ENCODE measurements around the gene MAOA.
"Not testable (repeated sequence)": the region's sequence is repeated elsewhere in the genome, so short reads cannot be mapped to it uniquely, and the experiment has no call there.

The MAOA gene

DNA sequence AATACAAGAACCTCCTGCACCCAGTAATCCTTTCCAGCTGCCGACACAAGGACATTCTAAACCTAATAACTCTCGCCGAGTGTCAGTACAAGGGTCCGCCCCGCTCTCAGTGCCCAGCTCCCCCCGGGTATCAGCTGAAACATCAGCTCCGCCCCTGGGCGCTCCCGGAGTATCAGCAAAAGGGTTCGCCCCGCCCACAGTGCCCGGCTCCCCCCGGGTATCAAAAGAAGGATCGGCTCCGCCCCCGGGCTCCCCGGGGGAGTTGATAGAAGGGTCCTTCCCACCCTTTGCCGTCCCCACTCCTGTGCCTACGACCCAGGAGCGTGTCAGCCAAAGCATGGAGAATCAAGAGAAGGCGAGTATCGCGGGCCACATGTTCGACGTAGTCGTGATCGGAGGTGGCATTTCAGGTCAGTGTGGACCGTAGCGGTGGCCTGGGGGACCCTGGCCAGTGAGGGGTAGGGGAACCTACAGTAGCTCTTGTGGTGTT lies at the start of gene MAOA:
Gene MAOA, plus strand, starts transcription at position 295 of the 490 bp plus-strand sequence. Its CDS starts 43 bp downstream, at position 338.
- in situ Hi-C loops (cut with MboI; ENCODE audit: low sequenced_read_pairs), result no loop called here

DNA sequence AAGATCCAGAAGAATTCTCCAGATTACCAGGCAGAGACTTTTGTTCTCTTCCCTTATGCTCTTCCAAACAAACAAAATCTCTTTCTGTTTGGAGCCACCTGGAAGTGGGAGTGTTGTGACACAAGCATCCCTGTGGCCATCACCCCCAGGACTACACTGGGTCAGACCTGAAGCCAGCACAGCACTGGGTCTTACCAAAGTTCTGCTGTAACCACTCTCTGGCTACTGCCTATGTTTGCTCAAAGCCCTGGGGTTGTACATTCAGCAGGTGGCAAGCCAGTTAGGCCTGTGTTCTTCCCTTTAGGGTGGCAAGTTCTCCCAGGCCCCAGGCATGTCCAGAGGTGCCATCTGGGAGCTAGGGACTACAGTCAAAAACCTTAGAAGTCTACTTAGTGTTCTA lies 43.7 kb upstream of the MAOA start:
- in situ Hi-C loops (cut with MboI; ENCODE audit: low sequenced_read_pairs), result no loop called here

DNA sequence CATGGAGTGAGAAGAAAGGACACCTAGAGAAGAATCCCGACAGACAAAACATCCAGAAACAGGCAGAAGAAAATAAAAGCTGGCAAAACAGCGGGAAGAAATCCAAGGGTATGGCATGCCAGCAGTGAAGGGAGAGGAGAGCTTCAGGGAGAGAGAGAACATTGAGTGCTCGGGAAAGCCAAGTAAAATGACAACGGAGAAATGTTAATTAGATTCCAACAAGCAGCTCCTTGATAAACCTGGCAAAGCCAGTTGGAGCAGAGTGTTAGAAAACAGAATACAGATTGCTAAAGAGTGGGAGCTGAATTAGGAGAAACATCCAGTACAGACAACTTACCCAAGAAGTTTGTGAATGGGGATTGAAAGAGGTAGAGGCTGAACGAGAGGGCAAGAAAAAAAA lies 40.4 kb upstream of the MAOA start:
- in situ Hi-C loops (cut with MboI; ENCODE audit: low sequenced_read_pairs), result no loop called here

DNA sequence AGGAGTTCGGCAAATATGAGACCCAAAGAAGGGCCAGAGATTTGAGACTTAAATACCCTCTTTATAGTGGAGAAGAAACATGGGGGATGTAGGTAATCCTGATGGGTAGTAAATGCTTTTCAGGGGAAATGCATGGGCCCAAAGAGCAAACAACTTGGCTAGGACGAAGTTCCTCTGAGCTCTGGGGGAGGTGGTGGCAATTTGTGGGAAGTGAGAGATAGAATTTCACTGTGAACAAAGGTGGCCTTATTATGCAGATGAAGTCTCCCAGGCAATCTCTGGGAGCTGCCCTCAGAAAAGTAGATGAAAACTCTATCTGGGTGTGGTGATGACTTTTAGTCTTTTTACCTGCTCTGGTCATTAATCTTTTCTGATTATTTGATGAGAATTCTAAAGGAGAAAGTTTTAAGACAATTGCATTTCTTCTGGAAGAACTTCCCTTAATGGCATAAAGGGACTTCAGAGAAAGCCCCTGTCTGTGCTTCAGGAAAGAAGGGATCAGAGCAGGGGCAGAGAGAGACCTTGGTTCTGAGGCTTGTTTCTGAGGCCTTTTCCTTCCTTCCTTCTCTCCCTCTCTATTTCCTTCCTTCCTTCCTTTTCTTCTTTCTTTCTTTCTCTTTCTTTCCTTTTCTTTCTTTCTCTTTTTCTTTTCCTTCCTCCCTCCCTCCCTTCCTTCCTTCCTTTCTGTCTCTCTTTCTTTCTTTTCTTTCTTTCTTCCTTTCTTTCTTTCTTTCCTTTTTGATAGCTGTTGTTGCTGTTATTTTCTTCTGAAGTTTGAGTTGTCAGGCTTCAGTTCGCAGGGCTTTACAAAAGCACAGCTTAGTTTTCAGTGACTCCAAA lies 37.5 kb upstream of the MAOA start:
- in situ Hi-C loops (cut with MboI; ENCODE audit: low sequenced_read_pairs), result no loop called here

DNA sequence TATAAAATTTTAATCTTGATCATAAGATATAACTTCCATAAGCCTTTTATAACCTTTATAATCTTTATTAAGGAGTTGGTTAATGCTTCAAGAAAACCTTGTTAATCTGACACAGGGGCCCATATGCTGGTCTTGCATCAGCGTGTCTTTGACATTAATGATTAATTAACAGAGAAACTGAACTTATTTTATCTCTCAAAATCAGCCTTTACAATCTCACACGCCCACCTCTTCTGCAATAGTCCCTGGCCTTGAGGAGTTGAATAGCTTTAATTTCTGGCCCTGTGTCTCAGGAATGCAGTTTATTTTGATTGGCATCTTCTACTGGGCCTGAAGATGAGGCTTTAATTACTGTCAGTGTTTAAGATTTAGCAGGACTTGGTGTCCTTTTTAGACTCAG lies 36.2 kb upstream of the MAOA start:
- in situ Hi-C loops (cut with MboI; ENCODE audit: low sequenced_read_pairs), result not testable (repeated sequence)

DNA sequence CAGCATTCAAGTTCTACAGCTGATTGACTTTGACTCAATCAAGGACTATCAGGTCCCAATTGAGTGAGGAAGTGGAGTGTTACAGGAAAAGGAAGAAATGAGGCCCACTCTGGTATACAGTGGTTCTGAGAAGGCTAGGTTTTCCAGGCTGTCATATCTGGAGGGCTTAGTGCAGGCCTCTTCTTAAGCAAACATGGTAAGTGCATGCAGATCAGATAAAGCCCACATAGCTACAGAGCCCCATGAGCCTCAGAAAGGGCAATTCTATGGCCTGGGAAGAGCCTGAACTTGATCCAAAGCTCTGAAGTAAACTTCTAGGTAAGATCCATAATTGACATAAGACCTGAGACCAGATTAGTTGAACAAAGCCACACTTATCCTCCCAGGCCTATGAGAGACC lies 29.0 kb upstream of the MAOA start:
- in situ Hi-C loops (cut with MboI; ENCODE audit: low sequenced_read_pairs), result no loop called here

DNA sequence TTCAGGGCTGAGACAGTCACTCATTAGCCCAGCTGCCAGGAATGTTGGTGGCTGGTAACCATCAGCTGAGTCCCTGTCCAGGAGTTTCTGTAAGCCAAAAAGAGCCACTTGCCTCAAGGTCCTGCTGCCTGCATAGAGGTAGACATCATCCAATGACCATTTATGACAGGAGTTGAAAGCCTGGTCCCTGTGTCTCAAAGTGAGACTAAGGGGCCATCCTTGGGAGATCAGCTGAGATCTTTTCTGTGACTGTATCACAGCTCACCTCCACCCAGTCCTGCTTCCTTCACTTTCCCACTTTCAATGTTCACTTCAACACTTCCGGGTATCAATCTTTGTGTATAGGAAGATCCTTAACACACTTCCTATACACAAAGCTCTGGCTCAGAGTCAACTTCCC lies 28.4 kb upstream of the MAOA start:
- in situ Hi-C loops (cut with MboI; ENCODE audit: low sequenced_read_pairs), result no loop called here

DNA sequence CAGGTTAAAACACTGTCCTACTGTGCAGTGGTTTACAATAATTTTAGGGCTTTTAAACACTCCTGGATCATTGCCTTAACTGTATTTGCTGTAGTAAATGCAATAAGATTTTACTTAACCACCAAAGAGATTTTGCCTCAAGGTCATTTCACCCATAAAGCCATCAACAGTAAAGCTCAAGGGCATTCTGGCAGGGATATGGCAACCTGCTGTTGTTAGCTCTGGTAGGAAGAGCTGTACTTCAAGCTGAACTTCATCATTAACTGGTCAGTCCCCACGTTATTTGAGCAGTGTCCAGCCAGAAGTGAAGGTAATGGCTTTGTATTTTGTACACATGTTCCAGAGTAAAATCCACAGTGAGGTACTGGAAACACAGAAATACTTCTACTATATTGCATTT lies 26.9 kb upstream of the MAOA start:
- in situ Hi-C loops (cut with MboI; ENCODE audit: low sequenced_read_pairs), result no loop called here

DNA sequence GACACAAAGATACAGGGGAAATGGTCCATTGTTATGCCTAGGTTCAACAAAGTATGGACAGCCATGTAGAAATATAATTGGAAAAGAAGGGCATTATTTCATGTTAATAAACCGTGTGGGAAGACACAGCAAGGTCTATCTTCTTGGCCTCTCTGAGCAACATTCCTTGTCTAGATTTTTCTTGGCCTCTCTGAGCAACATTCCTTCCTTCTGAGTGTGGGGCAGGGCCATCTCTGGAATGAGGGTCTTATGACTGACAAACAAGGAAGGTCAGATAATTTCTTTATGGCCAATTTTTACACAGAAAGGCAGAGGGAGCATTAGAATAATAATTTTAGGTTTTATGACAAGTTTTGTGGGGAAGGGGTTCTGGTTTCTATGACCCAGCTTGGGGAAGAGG lies 24.3 kb upstream of the MAOA start:
- in situ Hi-C loops (cut with MboI; ENCODE audit: low sequenced_read_pairs), result no loop called here

DNA sequence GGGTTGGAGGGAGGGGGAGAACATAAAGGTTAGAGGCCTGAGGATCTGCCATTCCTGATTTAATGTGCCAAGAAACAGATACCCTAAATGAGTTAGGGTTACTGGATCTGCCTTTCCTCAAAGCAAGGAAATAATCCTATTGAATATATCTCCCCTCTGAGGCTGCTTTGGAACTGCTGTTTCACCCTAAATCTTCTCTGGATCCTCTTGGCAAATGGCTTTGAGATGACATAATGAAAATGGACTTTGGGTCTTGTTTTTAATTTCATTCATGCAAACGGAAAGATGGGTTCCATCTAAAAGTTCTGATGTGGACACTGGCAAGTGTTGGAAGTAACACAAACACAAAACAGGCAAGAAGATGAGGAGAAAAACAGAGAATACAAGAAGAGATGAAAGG lies 23.0 kb upstream of the MAOA start:
- in situ Hi-C loops (cut with MboI; ENCODE audit: low sequenced_read_pairs), result no loop called here

DNA sequence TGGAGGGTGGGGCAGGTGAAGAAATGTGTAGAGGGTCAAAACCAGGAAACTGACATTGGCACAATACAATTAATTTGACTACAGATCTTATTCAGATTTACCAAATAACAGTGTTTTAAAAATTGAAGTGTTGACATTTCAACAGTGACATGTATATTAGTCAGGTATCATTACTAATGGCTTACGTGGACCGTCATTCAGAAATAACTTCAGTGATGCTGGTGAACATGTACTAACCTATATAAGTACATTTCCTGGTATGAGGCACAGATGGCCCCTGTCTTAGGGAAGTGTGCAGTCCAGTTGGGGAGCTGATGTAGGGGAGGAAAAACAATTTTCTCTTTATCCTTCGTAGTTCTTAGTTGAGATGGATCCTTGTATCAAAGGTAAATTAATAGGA lies 22.3 kb upstream of the MAOA start:
- in situ Hi-C loops (cut with MboI; ENCODE audit: low sequenced_read_pairs), result no loop called here

DNA sequence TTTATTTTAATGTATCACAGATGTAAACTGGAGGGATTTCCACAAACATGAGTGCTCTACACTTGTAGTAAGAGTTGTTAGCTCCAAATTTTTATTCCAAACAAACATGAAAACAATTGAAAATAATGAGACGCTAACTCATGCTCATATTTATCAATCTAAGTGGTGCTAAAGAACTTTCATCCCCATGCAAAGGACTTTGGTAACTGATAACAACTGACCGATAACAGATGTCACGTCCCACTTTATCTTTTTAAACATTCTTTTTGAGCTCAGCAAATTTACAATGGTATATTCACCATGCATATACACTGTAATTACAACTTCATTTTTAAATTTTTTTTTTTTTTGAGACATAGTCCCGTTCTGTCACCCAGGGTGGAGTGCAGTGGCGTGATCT lies 15.6 kb upstream of the MAOA start:
- in situ Hi-C loops (cut with MboI; ENCODE audit: low sequenced_read_pairs), result no loop called here

DNA sequence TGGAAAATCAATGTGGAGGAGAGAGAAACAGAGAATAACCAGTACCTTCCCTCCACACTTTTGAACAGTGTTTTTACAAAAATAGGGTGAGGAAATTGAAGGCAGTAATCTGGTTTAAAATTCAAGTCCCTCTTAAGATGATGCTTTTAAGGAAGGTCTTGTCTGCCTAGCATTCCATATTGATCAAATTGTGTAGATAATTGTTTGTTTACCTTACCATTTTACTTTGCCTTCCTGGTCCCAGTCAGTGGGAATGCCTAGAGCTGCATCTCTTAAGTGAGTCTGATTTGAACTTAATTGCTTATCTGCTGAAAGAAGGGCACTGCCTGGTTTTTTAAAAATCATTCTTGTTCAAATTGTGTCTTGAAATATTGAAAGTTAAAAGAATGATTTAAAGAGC lies 14.4 kb upstream of the MAOA start:
- in situ Hi-C loops (cut with MboI; ENCODE audit: low sequenced_read_pairs), result no loop called here

DNA sequence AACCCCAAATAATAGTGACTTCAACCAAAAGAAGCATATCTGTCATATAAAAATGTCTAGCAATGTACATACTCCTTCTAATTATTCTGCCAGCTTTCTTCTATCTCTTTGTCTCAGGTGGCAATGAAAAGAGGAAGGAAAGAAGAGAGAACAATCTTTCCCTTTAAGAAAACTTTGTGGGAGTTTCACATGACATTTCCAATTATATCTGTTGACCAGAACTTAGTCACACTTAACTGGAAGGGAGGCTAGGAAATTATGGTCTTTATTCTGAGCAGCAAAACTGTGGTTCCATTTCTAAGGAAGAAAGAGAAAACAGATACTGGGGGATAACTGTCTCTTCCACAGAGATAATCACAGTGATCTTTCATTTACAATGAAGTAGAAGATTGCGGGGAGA lies 12.9 kb upstream of the MAOA start:
- in situ Hi-C loops (cut with MboI; ENCODE audit: low sequenced_read_pairs), result no loop called here

DNA sequence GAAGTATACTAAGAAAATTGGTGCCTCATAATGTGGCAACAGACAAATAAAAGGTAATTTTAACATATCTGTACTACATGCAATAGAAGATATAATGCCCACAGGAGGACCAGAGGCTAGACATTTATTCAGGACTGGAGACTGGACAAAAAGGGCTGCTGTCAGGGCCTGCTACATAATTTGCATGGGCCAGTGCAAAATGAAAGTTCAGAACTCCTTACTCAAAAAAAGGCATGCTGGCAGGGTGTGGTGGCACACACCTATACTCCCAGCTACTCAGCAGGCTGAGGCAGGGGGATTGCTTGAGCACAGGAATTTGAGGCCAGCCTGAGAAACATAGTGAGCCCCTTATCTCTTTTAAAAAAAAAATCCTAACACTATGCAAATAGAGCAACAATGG lies 12.4 kb upstream of the MAOA start:
- in situ Hi-C loops (cut with MboI; ENCODE audit: low sequenced_read_pairs), result no loop called here

DNA sequence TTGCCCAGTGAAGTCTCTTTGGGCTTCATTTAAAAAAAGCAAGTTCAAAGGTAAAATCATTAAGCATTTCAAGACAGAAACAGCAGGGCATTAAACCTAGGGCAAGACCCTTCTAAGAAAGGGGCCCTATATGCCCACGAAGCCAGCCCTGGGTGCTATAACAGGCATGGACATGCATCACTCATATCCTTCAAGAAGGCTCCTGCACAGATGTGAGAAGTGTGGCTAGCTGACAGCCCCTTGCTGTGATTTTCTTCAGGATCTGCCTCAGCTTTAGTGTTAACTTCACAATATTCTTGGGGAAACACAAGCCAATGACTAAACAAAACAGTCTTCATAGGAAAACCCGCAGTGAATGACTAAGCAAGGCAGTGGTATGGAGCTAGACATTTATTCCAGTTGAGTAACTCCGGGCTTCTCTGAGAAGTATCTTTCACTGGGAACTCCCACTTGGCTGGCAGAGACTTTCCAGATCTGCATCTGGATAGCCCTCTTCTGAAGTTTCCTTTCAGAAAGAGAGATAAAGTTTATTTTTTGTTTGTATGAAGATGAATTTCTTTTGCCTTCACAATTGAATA lies 11.9 kb upstream of the MAOA start:
- in situ Hi-C loops (cut with MboI; ENCODE audit: low sequenced_read_pairs), result no loop called here

DNA sequence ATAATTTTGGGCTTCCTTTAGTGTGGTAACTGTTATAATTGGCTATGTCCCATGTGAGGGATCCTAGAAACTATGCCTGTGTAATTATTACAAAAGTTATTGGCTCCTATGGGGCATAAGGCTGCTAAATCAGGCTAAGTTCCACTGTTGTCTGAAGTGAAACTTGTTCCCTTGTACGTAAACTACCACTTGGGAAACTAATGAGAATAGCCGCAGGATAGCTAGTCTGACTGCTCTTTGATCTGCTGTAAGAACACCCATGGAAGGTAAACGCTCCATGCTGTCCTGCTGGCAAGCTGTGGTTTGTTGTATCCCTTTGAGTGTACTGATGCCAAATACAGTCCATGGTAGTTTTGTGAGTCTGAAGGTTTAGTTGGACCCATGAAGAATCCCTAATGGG lies 9.3 kb upstream of the MAOA start:
- in situ Hi-C loops (cut with MboI; ENCODE audit: low sequenced_read_pairs), result no loop called here

DNA sequence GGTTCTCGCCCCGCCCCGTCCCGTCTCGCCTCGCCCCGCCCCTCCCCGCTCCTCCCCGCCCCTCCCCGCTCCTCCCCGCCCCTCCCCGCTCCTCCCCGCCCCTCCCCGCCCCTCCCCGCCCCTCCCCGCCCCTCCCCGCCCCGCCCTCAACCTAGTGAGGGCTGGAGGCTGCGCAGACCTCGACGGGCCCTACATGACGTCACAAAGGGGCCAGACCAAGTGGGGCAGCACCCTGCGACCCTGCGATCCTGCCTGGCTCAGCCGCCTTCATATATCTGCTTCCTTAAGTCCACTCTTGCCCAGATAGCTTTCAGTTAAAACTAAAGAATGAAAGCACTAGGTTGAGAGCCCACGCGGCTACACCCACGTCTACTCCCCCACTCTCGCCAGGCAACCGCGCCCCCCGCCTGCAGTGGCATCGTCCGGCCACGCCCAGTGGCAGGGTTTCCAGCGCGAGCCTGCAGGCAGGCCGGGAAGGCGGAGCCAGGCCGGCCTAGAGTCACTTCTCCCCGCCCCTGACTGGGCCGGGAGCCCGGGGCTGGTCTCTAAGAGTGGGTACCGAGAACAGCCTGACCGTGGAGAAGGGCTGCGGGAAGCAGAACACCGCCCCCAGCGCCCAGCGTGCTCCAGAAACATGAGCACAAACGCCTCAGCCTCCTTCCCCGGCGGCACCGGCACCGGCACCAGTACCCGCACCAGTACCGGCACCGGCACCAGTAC lies 1.5 kb upstream of the MAOA start:
- in situ Hi-C loops (cut with MboI; ENCODE audit: low sequenced_read_pairs), result no loop called here

DNA sequence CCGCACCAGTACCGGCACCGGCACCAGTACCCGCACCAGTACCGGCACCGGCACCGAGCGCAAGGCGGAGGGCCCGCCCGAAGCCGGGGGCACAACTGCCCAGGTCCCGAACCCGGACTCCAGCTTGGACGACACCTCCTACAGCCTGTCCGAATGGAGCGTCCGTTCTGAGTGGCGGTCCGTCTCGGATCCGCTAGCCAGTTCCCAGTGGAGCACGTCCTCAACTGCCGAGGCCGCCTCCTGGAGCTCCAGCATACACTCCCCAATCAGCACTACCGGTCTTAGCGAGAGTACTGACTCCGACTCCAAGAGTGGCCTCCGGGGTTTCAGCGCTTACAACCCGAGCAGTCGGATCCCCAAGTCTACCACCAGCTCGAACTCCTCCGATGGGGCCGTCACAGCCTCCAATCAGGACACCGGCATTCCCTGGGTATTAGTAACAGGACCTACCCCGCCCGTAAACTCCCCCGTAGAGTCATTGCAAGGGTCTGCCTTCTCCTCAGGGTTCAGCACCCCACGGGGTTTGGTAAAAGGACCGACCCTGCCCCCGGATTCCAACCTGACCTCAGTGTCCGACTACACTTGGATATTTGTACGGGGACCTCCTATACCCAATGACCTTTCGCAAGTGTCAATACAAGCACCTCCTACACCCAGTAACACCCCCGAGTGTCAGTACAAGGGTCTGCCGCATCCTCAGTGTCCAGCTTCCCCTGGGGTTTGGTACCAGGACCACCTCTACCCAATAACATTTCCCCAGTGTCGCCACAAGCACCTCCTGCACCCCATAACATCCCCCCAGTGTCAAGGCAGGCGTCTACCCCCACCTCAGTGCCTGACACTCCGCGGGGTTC lies 721 bp upstream of the MAOA start:
- in situ Hi-C loops (cut with MboI; ENCODE audit: low sequenced_read_pairs), result no loop called here

DNA sequence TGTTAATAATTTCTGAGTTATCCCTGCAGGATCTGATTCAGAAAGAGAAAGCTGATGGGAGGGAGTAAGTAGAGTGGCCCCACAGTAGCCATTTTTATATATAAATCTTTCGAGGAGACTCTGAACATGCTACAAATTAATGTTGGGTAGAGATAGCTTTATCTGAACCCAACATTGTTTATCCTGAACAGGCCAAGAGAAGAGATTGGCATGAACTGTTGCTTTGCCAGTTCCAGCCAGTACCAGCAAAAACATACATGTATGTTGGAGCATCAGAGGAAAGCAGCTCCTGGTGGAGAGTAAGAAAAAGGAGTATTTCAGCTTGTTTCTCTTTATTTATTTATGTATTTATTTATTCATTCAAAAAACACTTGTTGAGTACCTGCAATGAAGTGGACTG lies 1.6 kb downstream of the MAOA start:
- in situ Hi-C loops (cut with MboI; ENCODE audit: low sequenced_read_pairs), result no loop called here
